C4-2B (cell line): ENCODE results near the gene CAMK4.
"Not testable (repeated sequence)": the region's sequence is repeated elsewhere in the genome, so short reads cannot be mapped to it uniquely, and the experiment has no call there.

Experiments used
- ZFX ChIP-seq: fragments of 450-650 bp; IDR thresholded peaks from 2 replicates; pipeline ENCODE4 v1.6.1; 2017
- TF ChIP-seq, protein P1 (sequence below): fragments of 450-650 bp; conservative IDR thresholded peaks from 2 replicates; pipeline ENCODE4 v1.5.1; 2017; ENCODE audit warnings: mild to moderate bottlenecking

DNA sequence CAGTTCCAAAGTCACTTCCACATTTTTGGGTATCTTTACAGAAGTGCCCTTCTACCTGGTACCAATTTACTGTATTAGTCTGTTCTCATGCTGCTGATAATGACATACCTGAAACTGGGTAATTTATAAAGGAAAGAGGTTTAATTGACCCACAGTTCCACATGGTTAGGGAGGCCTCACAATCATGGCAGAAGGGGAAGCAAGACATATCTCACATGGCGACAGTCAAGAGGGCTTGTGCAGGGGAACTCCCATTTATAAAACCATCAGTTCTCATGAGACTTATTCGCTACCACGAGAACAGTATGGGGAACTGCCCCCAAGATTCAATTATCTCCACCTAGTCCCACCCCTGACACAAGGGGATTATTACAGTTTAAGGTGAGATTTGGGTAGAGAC, 185.9 kb downstream of the CAMK4 start:
- TF ChIP-seq, protein P1, sequence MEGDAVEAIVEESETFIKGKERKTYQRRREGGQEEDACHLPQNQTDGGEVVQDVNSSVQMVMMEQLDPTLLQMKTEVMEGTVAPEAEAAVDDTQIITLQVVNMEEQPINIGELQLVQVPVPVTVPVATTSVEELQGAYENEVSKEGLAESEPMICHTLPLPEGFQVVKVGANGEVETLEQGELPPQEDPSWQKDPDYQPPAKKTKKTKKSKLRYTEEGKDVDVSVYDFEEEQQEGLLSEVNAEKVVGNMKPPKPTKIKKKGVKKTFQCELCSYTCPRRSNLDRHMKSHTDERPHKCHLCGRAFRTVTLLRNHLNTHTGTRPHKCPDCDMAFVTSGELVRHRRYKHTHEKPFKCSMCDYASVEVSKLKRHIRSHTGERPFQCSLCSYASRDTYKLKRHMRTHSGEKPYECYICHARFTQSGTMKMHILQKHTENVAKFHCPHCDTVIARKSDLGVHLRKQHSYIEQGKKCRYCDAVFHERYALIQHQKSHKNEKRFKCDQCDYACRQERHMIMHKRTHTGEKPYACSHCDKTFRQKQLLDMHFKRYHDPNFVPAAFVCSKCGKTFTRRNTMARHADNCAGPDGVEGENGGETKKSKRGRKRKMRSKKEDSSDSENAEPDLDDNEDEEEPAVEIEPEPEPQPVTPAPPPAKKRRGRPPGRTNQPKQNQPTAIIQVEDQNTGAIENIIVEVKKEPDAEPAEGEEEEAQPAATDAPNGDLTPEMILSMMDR, result not testable (repeated sequence)
- TF ChIP-seq ZFX, result not testable (repeated sequence)
